Coronary artery (tissue), 2 donors: Measurements from ENCODE around the gene DAPK1.

ENCODE experiments used
- DNase-seq: peaks from one replicate; pipeline ENCODE4 v3.0.0-alpha.2; 2017; ENCODE audit warnings: low spot score
- H3K27ac ChIP-seq, 2 donors: fragments of 200-600 bp; sonication (generic); one replicate each; pipeline ENCODE4 v1.5.1; 2016 to 2019
- H3K4me3 ChIP-seq: fragments of 200-600 bp; sonication (generic); 2 replicates; pipeline ENCODE4 v1.5.1; 2016; ENCODE audit warnings: mild to moderate bottlenecking, moderate library complexity
- CTCF ChIP-seq: fragments of 200-600 bp; sonication (generic); IDR thresholded peaks from one replicate; pipeline ENCODE4 v1.5.1; 2019; ENCODE audit warnings: antibody characterized with exemption

Gene DAPK1

DNA sequence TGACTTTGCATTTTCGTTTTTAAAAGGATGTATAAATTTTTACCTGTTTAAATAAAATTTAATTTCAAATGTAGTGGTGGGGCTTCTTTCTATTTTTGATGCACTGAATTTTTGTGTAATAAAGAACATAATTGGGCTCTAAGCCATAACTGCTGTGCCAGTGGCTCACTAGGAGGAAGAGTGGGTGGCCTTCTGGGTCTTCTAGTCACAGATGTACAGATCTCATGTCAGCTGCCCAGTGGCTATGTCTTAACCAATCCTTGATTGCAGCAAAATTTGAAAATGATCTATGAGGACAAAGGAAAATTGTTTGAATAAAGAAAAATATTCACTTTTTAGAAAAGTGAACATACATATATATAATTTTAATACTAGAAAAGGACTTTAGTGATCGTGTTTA is 233.7 kb downstream of the DAPK1 start:
- no peak overlapping the region for H3K4me3 ChIP-seq
- TF ChIP-seq CTCF = no peak
- no peak overlapping the region for H3K27ac ChIP-seq
- DNase-seq = no peak

GRCh38 chr9:87732344-87732743 is 234.7 kb downstream of the DAPK1 start:
- Histone ChIP-seq H3K4me3 (no peak overlapping the region), H3K27ac (no peak overlapping the region)
- no peak for DNase-seq
- TF ChIP-seq CTCF = no peak

DNA sequence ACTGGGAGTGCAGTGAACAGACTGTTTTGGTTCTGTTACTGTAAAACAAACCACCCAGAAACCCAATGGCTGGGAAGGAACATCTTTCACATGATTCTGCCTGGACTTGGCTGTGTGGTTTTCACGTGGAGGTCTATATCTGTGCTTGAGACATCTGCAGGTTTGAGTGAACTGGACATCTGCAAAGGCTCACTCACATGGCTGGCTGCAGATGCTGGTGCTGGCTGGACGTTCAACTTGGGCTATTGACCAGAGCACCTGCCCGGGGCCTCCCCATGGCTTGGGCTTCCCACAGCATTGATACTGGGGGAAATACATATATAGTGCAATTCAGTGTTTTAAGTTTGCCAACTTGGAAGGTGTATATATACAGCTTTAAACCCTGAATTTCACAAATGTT is 235.1 kb downstream of the DAPK1 start:
- no peak for DNase-seq
- Histone ChIP-seq H3K4me3 (no peak overlapping the region), H3K27ac (no peak overlapping the region)
- TF ChIP-seq CTCF = no peak

GRCh38 chr9:87733273-87734052 is 235.8 kb downstream of the DAPK1 start:
- Histone ChIP-seq H3K4me3 (no peak overlapping the region), H3K27ac (no peak overlapping the region)
- TF ChIP-seq CTCF = no peak
- DNase-seq = no peak

- TF ChIP-seq CTCF = no peak
- DNase-seq = no peak
- Histone ChIP-seq H3K4me3 (no peak overlapping the region), H3K27ac (no peak overlapping the region)
Measured at GRCh38 chr9:87734106-87734505, 236.4 kb downstream of the DAPK1 start.

GRCh38 chr9:87739546-87739945 is 241.9 kb downstream of the DAPK1 start:
- TF ChIP-seq CTCF = no peak
- no peak overlapping the region for H3K4me3 ChIP-seq
- H3K27ac ChIP-seq = no peak overlapping the region

GRCh38 chr9:87740209-87740608 is 242.5 kb downstream of the DAPK1 start:
- TF ChIP-seq CTCF = no peak
- no peak for DNase-seq

More at GRCh38 chr9:87739546-87739945, 241.9 kb downstream of the DAPK1 start:
- no peak for DNase-seq

More at GRCh38 chr9:87740209-87740608, 242.5 kb downstream of the DAPK1 start:
- no peak overlapping the region for H3K4me3 ChIP-seq
- no peak overlapping the region for H3K27ac ChIP-seq
